Cardiac septum (tissue), 1 donor: ENCODE results near the gene NELFB. TPM values are rescaled to one million over a fixed set of nuclear protein-coding genes. Genes with fewer than 3 reads are reported as not detected.

Experiments
- DNase-seq: peaks from one replicate; pipeline ENCODE4 v3.0.0-alpha.2; 2020; ENCODE audit warnings: low spot score
- intact Hi-C: fragments of 100-400 bp; cut with DNase I; formaldehyde crosslinking; loops from one replicate; pipeline ENCODE4 v1.14.0; 2022
- total RNA-seq: library from RNA; stranded (reverse); fragmentation: NEBNext Ultra II Directional; extraction: Animal tissue kit (Norgen Biotek cat#: 25700); gene quantifications from one replicate; pipeline ENCODE4 v1.2.1, GENCODE V29; 2021
- donor health status: DM: no; HTN: no; CAD: no.

The NELFB gene
- total RNA-seq, 1 donor from 2014 or later, result 37.2 TPM

DNA sequence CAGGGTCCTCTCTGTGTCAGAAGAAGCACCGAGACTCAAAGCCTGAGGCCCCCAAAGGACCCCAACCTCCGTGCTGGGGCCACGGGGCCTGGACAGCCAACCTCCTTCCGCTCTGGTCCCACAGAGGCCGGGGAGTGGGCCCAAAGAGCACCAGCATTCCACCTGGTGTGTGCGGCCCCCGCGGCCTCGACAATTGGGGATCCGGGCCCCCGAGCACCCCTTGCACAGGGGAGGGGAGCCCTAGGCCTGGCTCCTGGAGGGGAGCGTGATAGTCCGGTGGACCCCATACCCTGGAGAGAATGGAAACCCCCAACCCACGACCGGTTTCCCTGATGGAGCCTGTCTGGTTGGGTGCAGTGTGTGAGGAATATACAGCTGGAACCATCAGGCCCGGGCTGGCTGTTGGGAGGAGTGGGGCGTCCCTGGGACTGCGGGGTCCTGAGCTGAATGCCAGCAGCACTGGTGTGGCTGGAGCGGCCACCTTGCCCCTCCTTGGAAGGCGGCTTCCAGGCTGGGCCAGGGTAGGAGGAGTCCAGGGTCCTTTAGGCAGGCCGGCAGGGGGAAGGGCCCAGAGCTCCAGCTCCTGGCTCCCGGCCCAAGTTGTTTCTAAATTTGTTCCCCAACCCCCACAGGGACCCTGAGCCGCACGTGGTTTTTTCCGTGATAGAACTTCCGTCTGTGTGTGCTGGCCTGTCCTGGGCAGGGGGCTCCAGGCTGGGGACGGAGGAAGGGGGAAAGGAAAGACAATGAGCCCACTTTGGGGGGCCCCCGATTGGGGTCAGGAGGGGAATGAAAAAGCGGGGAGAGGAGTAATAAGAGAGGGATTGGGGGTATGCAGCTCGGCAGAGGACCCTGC is 21.6 kb downstream of the NELFB start:
- intact Hi-C loops, result no loop called here
- DNase-seq, result peak; percentile 92

DNA sequence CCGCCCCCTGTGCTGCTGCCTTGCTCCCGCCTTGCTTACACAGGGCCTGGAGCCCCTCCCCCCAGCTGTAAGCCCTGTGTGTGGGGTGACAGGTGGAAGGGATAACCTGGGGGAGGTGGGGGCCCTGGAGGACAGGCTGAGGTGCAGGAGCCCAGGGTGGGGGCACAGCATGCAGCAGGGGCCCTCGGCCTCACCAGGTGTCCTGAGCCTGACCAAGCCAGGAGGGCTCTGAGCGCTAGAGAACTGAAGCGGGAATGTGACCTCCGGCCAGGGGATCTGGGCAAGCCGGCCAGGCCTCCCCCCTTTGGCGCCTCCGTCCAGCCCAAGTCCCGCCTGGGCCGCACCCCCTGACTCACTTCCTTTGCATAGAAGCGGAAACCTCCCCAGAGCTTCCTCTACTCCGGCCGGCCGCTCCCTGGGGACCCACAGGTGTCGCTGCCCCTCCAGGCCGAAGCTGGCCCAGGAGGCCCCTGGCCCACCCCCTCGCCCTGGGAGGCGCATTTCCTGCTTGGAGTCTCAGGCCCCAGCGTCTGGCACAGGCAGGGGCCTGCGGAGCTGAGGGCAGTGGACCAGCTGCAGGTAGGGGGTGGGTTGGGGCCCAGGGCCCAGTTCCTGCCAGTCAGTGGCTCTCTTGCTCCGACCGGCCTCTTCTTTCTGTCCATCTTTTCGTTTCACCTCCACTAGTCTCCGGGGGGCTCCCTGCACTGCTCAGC is 22.4 kb downstream of the NELFB start, which contains the start of gene TOR4A:
TSS of gene TOR4A (plus strand) at position 398 of the 713 bp plus-strand sequence. CDS start 964 bp downstream, outside the sequence.
- intact Hi-C loops, result no loop called here
- DNase-seq, result peak; percentile 95

DNA sequence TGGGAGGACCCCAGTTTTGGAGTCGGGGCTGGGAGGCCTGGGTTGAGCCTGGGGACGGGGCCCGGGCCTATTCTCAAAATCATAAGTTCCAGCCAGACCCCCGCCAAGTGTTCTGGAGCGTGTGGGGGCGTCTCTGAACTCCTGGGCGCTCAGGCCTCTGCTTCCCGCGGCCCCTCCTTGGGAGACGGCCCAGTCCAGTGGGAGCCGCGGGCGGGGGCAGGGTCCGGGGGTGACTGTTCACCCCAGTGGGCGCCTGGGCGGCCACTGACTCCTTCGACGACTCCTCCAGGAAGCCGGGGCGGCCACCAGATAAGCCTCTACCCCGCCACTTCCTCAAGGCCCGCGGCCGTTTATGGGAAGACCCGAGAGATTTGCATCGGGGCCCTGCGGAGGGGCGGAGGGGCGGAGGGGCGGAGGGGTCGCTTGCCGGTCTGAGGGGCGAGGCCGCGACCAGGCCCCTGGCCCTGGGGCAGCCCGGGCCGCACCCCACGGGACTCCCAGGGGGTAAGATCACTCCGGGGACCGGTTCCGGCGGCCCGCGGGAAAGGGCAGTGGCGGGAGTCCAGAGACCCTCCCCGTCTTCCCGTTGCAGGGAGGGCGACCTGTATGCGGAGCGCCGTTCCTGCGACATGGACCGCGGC is 23.1 kb downstream of the NELFB start:
- no peak for DNase-seq
- intact Hi-C loops, result no loop called here

- intact Hi-C loops, result no loop called here
- DNase-seq, result no peak
Observed at GRCh38 chr9:137278721-137279711, 23.9 kb downstream of the NELFB start.

- DNase-seq, result no peak
- intact Hi-C loops, result loop anchor here (5.0 kb wide), 1 partner anchor 167 kb away; no protein-coding TSS in a partner anchor
Observed at GRCh38 chr9:137279741-137280473, 24.8 kb downstream of the NELFB start.

- no peak for DNase-seq
- intact Hi-C loops, result loop anchor here (5.0 kb wide), 1 partner anchor 167 kb away; no protein-coding TSS in a partner anchor
Observed at GRCh38 chr9:137280474-137281344, 25.6 kb downstream of the NELFB start.

GRCh38 chr9:137281345-137282116 is 26.4 kb downstream of the NELFB start:
- peak; percentile 73 for DNase-seq
- intact Hi-C loops, result loop anchor here (5.0 kb wide), 1 partner anchor 166 kb away; no protein-coding TSS in a partner anchor

- intact Hi-C loops, result no loop called here
- DNase-seq, result no peak
Observed at GRCh38 chr9:137286975-137287383, 31.9 kb downstream of the NELFB start.

- intact Hi-C loops, result no loop called here
- no peak for DNase-seq
Observed at GRCh38 chr9:137293094-137293481, 38.0 kb downstream of the NELFB start.

GRCh38 chr9:137293482-137294090 is 38.5 kb downstream of the NELFB start:
- no peak for DNase-seq
- intact Hi-C loops, result loop anchor here (2.0 kb wide), 1 partner anchor 113 kb away; no protein-coding TSS in a partner anchor

DNA sequence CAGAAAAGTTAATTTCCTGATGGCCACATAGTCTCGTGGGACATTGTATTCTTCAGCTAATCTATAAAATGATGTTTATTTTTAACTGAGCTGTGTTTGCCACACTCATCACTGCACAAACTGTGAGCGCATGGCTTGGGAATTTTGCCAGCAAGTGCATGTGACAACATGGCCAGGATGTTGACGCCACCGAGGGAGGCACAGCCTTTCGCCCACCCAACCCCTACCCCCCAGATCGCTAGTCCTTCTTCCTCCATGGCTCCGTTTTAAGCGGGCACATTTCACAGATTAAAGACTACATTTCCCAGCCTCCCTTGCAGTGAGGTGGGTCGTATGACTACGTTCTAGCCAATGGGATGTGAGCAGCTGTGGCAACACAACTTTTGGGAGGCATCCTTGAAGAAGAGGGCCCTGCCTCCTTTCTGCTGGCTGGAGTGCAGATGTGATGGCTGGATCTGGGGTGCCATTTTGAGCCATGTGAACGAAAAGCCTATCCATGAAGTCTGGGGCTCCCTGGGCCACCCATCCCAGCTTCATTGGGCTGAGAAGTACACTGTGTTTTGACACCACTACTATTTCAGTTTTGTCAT is 39.1 kb downstream of the NELFB start:
- intact Hi-C loops, result loop anchor here (2.0 kb wide), 1 partner anchor 113 kb away; no protein-coding TSS in a partner anchor
- no peak for DNase-seq

- intact Hi-C loops, result loop anchor here (2.0 kb wide), 1 partner anchor 112 kb away; no protein-coding TSS in a partner anchor
- DNase-seq, result no peak
Observed at GRCh38 chr9:137294681-137295237, 39.6 kb downstream of the NELFB start.

GRCh38 chr9:137295238-137295811 is 40.2 kb downstream of the NELFB start:
- intact Hi-C loops, result loop anchor here (2.0 kb wide), 1 partner anchor 111 kb away; no protein-coding TSS in a partner anchor
- DNase-seq, result no peak

GRCh38 chr9:137295849-137296669 is 40.9 kb downstream of the NELFB start:
- no peak for DNase-seq
- intact Hi-C loops, result loop anchor here (2.0 kb wide), 1 partner anchor 111 kb away; no protein-coding TSS in a partner anchor
